CD1c-positive myeloid dendritic cell (primary cell): ENCODE data around the gene MOK.

Experiments used
- DNase-seq: peaks from one replicate; pipeline ENCODE4 v3.0.0-alpha.2; 2016; ENCODE audit errors: extremely low spot score

The MOK gene

GRCh38 chr14:102181187-102181586 is 123.8 kb downstream of the MOK start:
- no peak for DNase-seq

- DNase-seq: no peak
Measured at GRCh38 chr14:102180248-102180998, 124.5 kb downstream of the MOK start.
